ENCODE measurements around the gene LCP2. TPM values are rescaled to one million over a fixed set of nuclear protein-coding genes. Genes with fewer than 3 reads are reported as not detected.

LCP2 gene
- total and polyA plus RNA-seq, 2 donors (not counting 1 experiment from before 2014, with no cell fraction given) = 11.7 to 13.9 TPM

DNA sequence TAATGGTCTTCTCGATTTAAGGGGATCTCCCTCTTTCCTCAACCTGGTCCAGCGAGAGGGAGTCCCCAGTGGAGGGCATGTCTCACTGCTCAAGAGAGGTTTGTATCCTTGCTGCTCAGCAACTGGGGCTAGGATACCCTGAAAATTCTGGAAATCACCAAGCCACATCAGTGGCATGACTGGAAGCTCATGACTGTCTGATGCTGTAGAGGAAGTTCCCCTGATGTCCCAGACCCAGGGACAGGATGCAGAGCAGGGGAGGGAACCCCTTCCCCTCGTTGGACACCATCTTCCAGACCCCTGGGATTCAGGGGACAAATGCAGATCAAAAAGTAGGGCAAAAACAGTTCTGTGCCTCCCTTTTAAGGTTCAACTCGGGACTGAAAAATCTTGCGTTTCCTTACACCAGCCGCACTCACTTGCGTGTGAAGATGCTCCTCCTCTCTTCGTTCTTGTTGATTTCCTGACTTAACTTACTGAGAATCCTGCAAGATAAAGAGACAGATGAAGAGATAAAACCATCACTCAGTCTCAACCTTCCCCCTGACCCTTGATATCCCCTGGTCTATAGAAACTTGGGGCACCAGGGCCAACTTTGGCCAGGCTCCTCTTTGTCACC is 22.1 kb downstream of the LCP2 start:
- Histone ChIP-seq H3K4me3 (ENCODE audit: control extremely low read depth in 1 of 5, extremely low read depth in 1 of 5, insufficient read depth in 1 of 5, low read depth in 2 of 5, low read length in 4 of 5) (no peak overlapping the region), H3K79me2 (ENCODE audit: control insufficient read depth, insufficient read depth, low read length) (no peaks in the 10 kb centered on the region), H3K27ac (ENCODE audit: low read length in 2 of 2) (no peak overlapping the region), H3K4me2 (replicated peaks; ENCODE audit: low read depth, low read length, poor library complexity, severe bottlenecking) (no peak overlapping the region), H4K20me1 (ENCODE audit: control insufficient read depth, insufficient read depth, low read length, poor library complexity, severe bottlenecking) (no peaks in the 10 kb centered on the region), H3K9ac (ENCODE audit: low read length) (no peak overlapping the region), H3K36me3 (replicated peaks in 1 of 2; ENCODE audit: control extremely low read depth in 1 of 2, control insufficient read depth in 1 of 2, extremely low read depth in 1 of 2, insufficient read depth in 2 of 2, low read length in 1 of 2) (peaks cover 3% of the 10 kb centered on the region in 2 experiments), H3K9me3 (ENCODE audit: control extremely low read depth in 1 of 3, control insufficient read depth in 2 of 3, insufficient read depth in 1 of 3, low read length in 2 of 3) (no peaks in the 10 kb centered on the region), H3K27me3 (replicated peaks in 1 of 4; ENCODE audit: control extremely low read depth in 1 of 4, control insufficient read depth in 3 of 4, insufficient read depth in 4 of 4, low read length in 3 of 4) (no peaks in the 10 kb centered on the region), H3K4me1 (ENCODE audit: control insufficient read depth in 2 of 2, insufficient read depth in 2 of 2, low read length in 2 of 2) (peaks cover 41 to 46% of the 10 kb centered on the region in 2 donors), H2AFZ (ENCODE audit: insufficient read depth, low read depth, low read length, poor library complexity, severe bottlenecking) (no peak overlapping the region)
- H3K27ac Mint-ChIP-seq = no peak overlapping the region
- ATAC-seq (ENCODE audit: low read depth) (no peak), DNase-seq (no peak)
- H3K27me3 Mint-ChIP-seq = no peaks in the 10 kb centered on the region
- CTCF ChIA-PET = interaction anchor here (0.7 to 8.9 kb wide), 9 partner anchors 9 to 144 kb away, joined by 3 to 127 read pairs (median 12); partner anchors contain the start of gene LCP2
- no peaks in the 10 kb centered on the region for H3K9me3 Mint-ChIP-seq (ENCODE audit: insufficient read depth)
- TF ChIP-seq, protein P1, sequence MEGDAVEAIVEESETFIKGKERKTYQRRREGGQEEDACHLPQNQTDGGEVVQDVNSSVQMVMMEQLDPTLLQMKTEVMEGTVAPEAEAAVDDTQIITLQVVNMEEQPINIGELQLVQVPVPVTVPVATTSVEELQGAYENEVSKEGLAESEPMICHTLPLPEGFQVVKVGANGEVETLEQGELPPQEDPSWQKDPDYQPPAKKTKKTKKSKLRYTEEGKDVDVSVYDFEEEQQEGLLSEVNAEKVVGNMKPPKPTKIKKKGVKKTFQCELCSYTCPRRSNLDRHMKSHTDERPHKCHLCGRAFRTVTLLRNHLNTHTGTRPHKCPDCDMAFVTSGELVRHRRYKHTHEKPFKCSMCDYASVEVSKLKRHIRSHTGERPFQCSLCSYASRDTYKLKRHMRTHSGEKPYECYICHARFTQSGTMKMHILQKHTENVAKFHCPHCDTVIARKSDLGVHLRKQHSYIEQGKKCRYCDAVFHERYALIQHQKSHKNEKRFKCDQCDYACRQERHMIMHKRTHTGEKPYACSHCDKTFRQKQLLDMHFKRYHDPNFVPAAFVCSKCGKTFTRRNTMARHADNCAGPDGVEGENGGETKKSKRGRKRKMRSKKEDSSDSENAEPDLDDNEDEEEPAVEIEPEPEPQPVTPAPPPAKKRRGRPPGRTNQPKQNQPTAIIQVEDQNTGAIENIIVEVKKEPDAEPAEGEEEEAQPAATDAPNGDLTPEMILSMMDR (IDR thresholded peaks at IDR 0.05) = no peak
- TF ChIP-seq EZH2 (IDR thresholded peaks at IDR 0.05; ENCODE audit: borderline replicate concordance, insufficient read depth, low read depth, low read length, poor library complexity, severe bottlenecking) = no peak
- POLR2A ChIA-PET = interaction anchor here (1.3 kb wide), 1 partner anchor 63 kb away, joined by 3 read pairs; no protein-coding TSS in a partner anchor
- no peak overlapping the region for H3K4me3 Mint-ChIP-seq
- peaks cover 46% of the 10 kb centered on the region for H3K4me1 Mint-ChIP-seq
- intact Hi-C loops (cut with micrococcal nuclease) = no loop called here
- WGBS (ENCODE audit: insufficient coverage) = 88% methylated on average over 5 of the region's 8 CpGs

GRCh38 chr5:170273968-170274710 is 23.4 kb downstream of the LCP2 start:
- peak; percentile 38 for DNase-seq
- no peaks in the 10 kb centered on the region for H3K9me3 Mint-ChIP-seq (ENCODE audit: insufficient read depth)
- CTCF ChIA-PET = interaction anchor here (0.7 to 8.9 kb wide), 10 partner anchors 9 to 147 kb away, joined by 3 to 127 read pairs (median 4); partner anchors contain the start of gene LCP2
- H3K36me3 ChIP-seq (replicated peaks in 1 of 2; ENCODE audit: control extremely low read depth in 1 of 2, control insufficient read depth in 1 of 2, extremely low read depth in 1 of 2, insufficient read depth in 2 of 2, low read length in 1 of 2) = peaks cover 3% of the 10 kb centered on the region in 2 experiments
- intact Hi-C loops (cut with micrococcal nuclease) = no loop called here
- no peaks in the 10 kb centered on the region for H3K27me3 Mint-ChIP-seq
- H3K4me1 ChIP-seq (ENCODE audit: control insufficient read depth in 2 of 2, insufficient read depth in 2 of 2, low read length in 2 of 2) = peaks cover 30 to 41% of the 10 kb centered on the region in 2 donors
- H3K27ac Mint-ChIP-seq = no peak overlapping the region
- no peak overlapping the region for H2AFZ ChIP-seq (ENCODE audit: insufficient read depth, low read depth, low read length, poor library complexity, severe bottlenecking)
- no peak for TF ChIP-seq EZH2 (IDR thresholded peaks at IDR 0.05; ENCODE audit: borderline replicate concordance, insufficient read depth, low read depth, low read length, poor library complexity, severe bottlenecking)
- H3K4me2 ChIP-seq (replicated peaks; ENCODE audit: low read depth, low read length, poor library complexity, severe bottlenecking) = no peak overlapping the region
- no peaks in the 10 kb centered on the region for H3K27me3 ChIP-seq (replicated peaks in 1 of 4; ENCODE audit: control extremely low read depth in 1 of 4, control insufficient read depth in 3 of 4, insufficient read depth in 4 of 4, low read length in 3 of 4)
- H4K20me1 ChIP-seq (ENCODE audit: control insufficient read depth, insufficient read depth, low read length, poor library complexity, severe bottlenecking) = no peaks in the 10 kb centered on the region
- ATAC-seq (ENCODE audit: low read depth) = no peak
- no peak overlapping the region for H3K4me3 Mint-ChIP-seq
- peaks cover 37% of the 10 kb centered on the region for H3K4me1 Mint-ChIP-seq
- no peaks in the 10 kb centered on the region for H3K79me2 ChIP-seq (ENCODE audit: control insufficient read depth, insufficient read depth, low read length)
- no peak overlapping the region for H3K27ac ChIP-seq (ENCODE audit: low read length in 2 of 2)
- H3K9ac ChIP-seq (ENCODE audit: low read length) = no peak overlapping the region
- H3K4me3 ChIP-seq (ENCODE audit: control extremely low read depth in 1 of 5, extremely low read depth in 1 of 5, insufficient read depth in 1 of 5, low read depth in 2 of 5, low read length in 4 of 5) = no peak overlapping the region
- H3K9me3 ChIP-seq (ENCODE audit: control extremely low read depth in 1 of 3, control insufficient read depth in 2 of 3, insufficient read depth in 1 of 3, low read length in 2 of 3) = no peaks in the 10 kb centered on the region
- WGBS (ENCODE audit: insufficient coverage) = 81% methylated on average over 8 of the region's 8 CpGs
- POLR2A ChIA-PET = interaction anchor here (1.1 to 1.3 kb wide), 2 partner anchors 57 to 65 kb away, joined by 3 read pairs; no protein-coding TSS in a partner anchor

All from B cell (primary cell).